K562 (cell line): ENCODE measurements around the gene HEATR3. TPM values are rescaled to one million over a fixed set of nuclear protein-coding genes. Genes with fewer than 3 reads are reported as not detected.

ENCODE experiments used
- ATAC-seq: fragments of 200-7000 bp; cut with Tn5 transposase; 3 replicates; pipeline ENCODE4 v1.9.1; 2020; ENCODE audit warnings: moderate library complexity
- BruUV-seq: library from RNA; stranded (reverse); fragments of 400-500 nt; replicated peaks from 2 replicates; lab custom pipeline; 2021; lab: Mats Ljungman, UMichigan
- CTCF ChIA-PET: fragments of 300-600 bp; formaldehyde crosslinking; extraction: SDS; loops from one replicate; lab custom pipeline; 2021; ENCODE audit warnings: low intra/inter-chr PET ratio; lab: Yijun Ruan, JAX
- POLR2A ChIA-PET: fragments of 300-600, 350-650 bp; sonication (Branson Sonifier 250); formaldehyde crosslinking; extraction: SDS; loops from one replicate; lab custom pipeline; 2021; ENCODE audit warnings: antibody characterized with exemption, inconsistent platforms; lab: Yijun Ruan, JAX
- DNase-seq, 4 experiments: peaks; one replicate each; pipeline versions ENCODE4 v3.0.0 to v3.0.0-alpha.2; 2011 to 2018; ENCODE audit warnings: low spot score in 3 of 4, mixed read lengths in 3 of 4; ENCODE audit errors: extremely low read depth in 1 of 4
- FAIRE-seq: peaks from 2 replicates; lab custom pipeline; 2011; peaks lifted over from hg19 to GRCh38; lab: Jason Lieb, UNC
- H2AFZ ChIP-seq: 2 replicates; pipeline ENCODE4 v1.6.0; 2011; ENCODE audit warnings: low read depth, low read length, control low read depth, inconsistent platforms
- H3K27ac ChIP-seq: fragments of 200-600 bp; 3 replicates; pipeline ENCODE4 v1.8.0; 2011; ENCODE audit warnings: low read depth, mild to moderate bottlenecking, control low read depth, inconsistent platforms, low read length, moderate library complexity, mixed read lengths; ENCODE audit errors: extremely low read depth
- H3K27me3 ChIP-seq, 2 experiments: fragments of 300-600 bp in 1 of 2; 2 replicates in 1 of 2; 3 replicates in 1 of 2; pipeline versions ENCODE4 v1.6.0 to v1.8.0; 2011; ENCODE audit warnings: inconsistent platforms in 2 of 2, low read length in 2 of 2, mild to moderate bottlenecking in 1 of 2, mixed read lengths in 1 of 2, moderate library complexity in 1 of 2; ENCODE audit not compliant: control insufficient read depth in 2 of 2, insufficient read depth in 2 of 2
- H3K36me3 ChIP-seq: fragments of 300-600 bp; 3 replicates; pipeline ENCODE4 v1.8.0; 2011; ENCODE audit warnings: mild to moderate bottlenecking, low read length, inconsistent platforms; ENCODE audit not compliant: control insufficient read depth, insufficient read depth
- H3K4me1 ChIP-seq, 2 experiments: fragments of 200-600 bp in 1 of 2; replicated peaks in 1 of 2; 2 replicates in 1 of 2; 3 replicates in 1 of 2; pipeline versions ENCODE4 v1.5.1 to v1.8.0; 2011; ENCODE audit warnings: inconsistent platforms in 2 of 2, low read length in 2 of 2, mild to moderate bottlenecking in 1 of 2, mixed read lengths in 1 of 2, moderate library complexity in 1 of 2; ENCODE audit not compliant: control insufficient read depth in 2 of 2, insufficient read depth in 2 of 2
- H3K4me2 ChIP-seq: 2 replicates; pipeline ENCODE4 v1.6.1; 2011; ENCODE audit warnings: low read length, control low read depth, inconsistent platforms, mixed read lengths; ENCODE audit not compliant: insufficient read depth
- H3K4me3 ChIP-seq: fragments of 200-600 bp; sonication (generic), shearing (Covaris generic); 2 replicates; pipeline ENCODE4 v1.5.1; 2016; ENCODE audit warnings: control low read depth, inconsistent platforms
- H3K79me2 ChIP-seq: fragments of 200-600 bp; 3 replicates; pipeline ENCODE4 v1.8.0; 2011; ENCODE audit warnings: low read length, inconsistent platforms; ENCODE audit not compliant: control insufficient read depth, insufficient read depth
- H3K9ac ChIP-seq, 2 experiments: 2 replicates each; pipeline versions ENCODE4 v1.6.0 to v1.6.1; 2011; ENCODE audit warnings: low read depth in 2 of 2, low read length in 2 of 2, control low read depth in 1 of 2, inconsistent platforms in 1 of 2, mild to moderate bottlenecking in 1 of 2, mixed read lengths in 1 of 2; ENCODE audit not compliant: insufficient read depth in 1 of 2
- H3K9me1 ChIP-seq: one replicate; pipeline ENCODE4 v1.6.0; 2011; ENCODE audit warnings: inconsistent platforms, mild to moderate bottlenecking, low read length, moderate library complexity; ENCODE audit not compliant: control insufficient read depth, insufficient read depth
- H3K9me3 ChIP-seq: replicated peaks from 2 replicates; pipeline ENCODE4 v1.5.1; 2011; ENCODE audit warnings: low read depth, low read length, inconsistent platforms; ENCODE audit not compliant: control insufficient read depth, insufficient read depth
- H4K20me1 ChIP-seq: replicated peaks from 2 replicates; pipeline ENCODE4 v1.6.1; 2011; ENCODE audit warnings: low read length, inconsistent platforms, mixed read lengths; ENCODE audit not compliant: control insufficient read depth, insufficient read depth
- CBFA2T3 ChIP-seq: fragments of 450-650 bp; IDR thresholded peaks from 2 replicates; pipeline ENCODE4 v1.6.1; 2017
- CHAMP1 ChIP-seq: fragments of 450-650 bp; IDR thresholded peaks from 2 replicates; pipeline ENCODE4 v1.6.1; 2016; ENCODE audit warnings: mild to moderate bottlenecking
- DACH1 ChIP-seq: fragments of 450-650 bp; IDR thresholded peaks from 2 replicates; pipeline ENCODE4 v1.6.1; 2018; ENCODE audit not compliant: partially characterized antibody
- FOXO4 ChIP-seq: fragments of 450-650 bp; formaldehyde crosslinking; IDR thresholded peaks from 2 replicates; pipeline ENCODE4 v1.4.0; 2020; ENCODE audit warnings: mild to moderate bottlenecking, moderate library complexity
- GATA2 ChIP-seq: sonication (generic); formaldehyde crosslinking; IDR thresholded peaks from 2 replicates; pipeline ENCODE4 v1.4.0; 2020; ENCODE audit warnings: mild to moderate bottlenecking, missing genetic modification reagents
- MAFK ChIP-seq: IDR thresholded peaks from 2 replicates; pipeline ENCODE4 v1.6.1; 2011; ENCODE audit warnings: low read length, improper control_type of control experiment
- NFE2 ChIP-seq: IDR thresholded peaks from 2 replicates; pipeline ENCODE4 v1.6.1; 2014; ENCODE audit warnings: antibody characterized with exemption, low read depth
- PHF21A ChIP-seq: fragments of 450-650 bp; IDR thresholded peaks from 2 replicates; pipeline ENCODE4 v1.6.1; 2017; ENCODE audit warnings: low read depth, borderline replicate concordance
- POU5F1 ChIP-seq: fragments of 150-350 bp; IDR thresholded peaks from 2 replicates; pipeline ENCODE4 v1.6.1; 2014; ENCODE audit warnings: borderline replicate concordance, low read length, low read depth, mild to moderate bottlenecking; ENCODE audit not compliant: partially characterized antibody
- RBM14 ChIP-seq: fragments of 200-400 bp; formaldehyde crosslinking; IDR thresholded peaks from 2 replicates; pipeline ENCODE4 v1.6.1; 2018; ENCODE audit warnings: low read depth, mild to moderate bottlenecking, low read length, moderate library complexity, borderline replicate concordance; ENCODE audit not compliant: insufficient read depth
- TCF3 ChIP-seq: sonication (generic); formaldehyde crosslinking; IDR thresholded peaks from 2 replicates; pipeline ENCODE4 v1.4.0; 2020; ENCODE audit warnings: mild to moderate bottlenecking, missing genetic modification reagents
- ZC3H4 ChIP-seq: sonication (generic); formaldehyde crosslinking; IDR thresholded peaks from 2 replicates; pipeline ENCODE4 v1.9.0; 2021; ENCODE audit warnings: missing genetic modification reagents, borderline replicate concordance
- ZNF436 ChIP-seq: fragments of 250-450, 450-650 bp; sonication (Bioruptor Pico); formaldehyde crosslinking; IDR thresholded peaks from 2 replicates; pipeline ENCODE4 v1.7.0; 2020; ENCODE audit warnings: mild to moderate bottlenecking
- ZNF57 ChIP-seq: fragments of 450-650 bp; formaldehyde crosslinking; IDR thresholded peaks from 2 replicates; pipeline ENCODE4 v1.4.0; 2020; ENCODE audit warnings: mild to moderate bottlenecking, moderate library complexity
- WGBS: fragments of 100-300 bp; shearing (Covaris generic); methylation state at CpG from one replicate; pipeline ENCODE4 v1.1.6; 2016; ENCODE audit warnings: low coverage, mixed read lengths; ENCODE audit not compliant: insufficient coverage; ENCODE audit errors: missing lambda C conversion rate; 5-methylcytosine and 5-hydroxymethylcytosine counted together
- in situ Hi-C: fragments of 300-500 bp; cut with MboI; formaldehyde crosslinking; loops from 4 replicates; pipeline ENCODE4 v1.15.0; 2018; ENCODE audit warnings: inconsistent platforms, mixed read lengths
- intact Hi-C: fragments of 100-400 bp; cut with micrococcal nuclease; formaldehyde crosslinking; loops from 2 replicates; pipeline ENCODE4 v1.14.2; 2022
- polyA plus RNA-seq, 8 experiments: library from polyadenylated mRNA; depleted of rRNA in 4 of 8; stranded (reverse) in 5 of 8; unstranded in 3 of 8; fragments of >200 nt; fragmentation: Nextera tagmentation in 2 of 8; fragmentation: Illumina TruSeq in 1 of 8; extraction: Ambion mirVana in 2 of 8; extraction: Trizol in 1 of 8; gene quantifications; 2 replicates each; pipeline versions ENCODE4 v1.2.1 to v1.2.3, GENCODE V29; 2011 to 2014; ENCODE audit warnings: inconsistent platforms in 1 of 8, missing spikeins in 1 of 8
- total RNA-seq, 7 experiments: library from RNA; depleted of rRNA in 6 of 7; stranded (reverse); fragments of >200 nt in 6 of 7; fragmentation: Illumina TruSeq in 2 of 7; extraction: Trizol in 2 of 7; gene quantifications; 2 replicates each; pipeline versions ENCODE4 v1.2.1 to v1.2.3, GENCODE V29; 2011 to 2021; ENCODE audit warnings: low replicate concordance in 1 of 7
- TF ChIP-seq, protein P1 (sequence below): fragments of 450-650 bp; IDR thresholded peaks from 2 replicates; pipeline ENCODE4 v1.6.1; 2016

Gene HEATR3
- total and polyA plus RNA-seq, 9 of the 15 experiments (the other 6 are each of a cell fraction or from before 2014, with no cell fraction given): 1.7 to 30.2 (median 18.8) TPM

DNA sequence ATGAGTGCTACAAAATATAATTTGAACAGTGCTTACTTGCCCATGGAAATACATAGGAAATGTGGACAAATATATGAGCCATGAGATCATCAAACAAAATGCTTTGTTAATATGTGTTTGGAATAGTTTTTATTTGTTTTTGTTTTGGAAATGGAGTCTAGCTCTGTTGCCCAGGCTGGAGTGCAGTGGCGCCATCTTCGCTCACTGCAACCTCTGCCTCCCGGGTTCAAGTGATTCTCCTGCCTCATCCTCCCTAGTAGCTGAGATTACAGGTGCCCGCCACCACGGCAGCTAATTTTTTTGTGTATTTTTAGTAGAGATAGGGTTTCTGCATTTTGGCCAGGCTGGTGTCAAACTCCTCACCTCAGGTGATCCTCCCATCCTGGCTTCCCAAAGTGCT, 37.9 kb upstream of the HEATR3 start (continued):
- TF ChIP-seq, protein P1, sequence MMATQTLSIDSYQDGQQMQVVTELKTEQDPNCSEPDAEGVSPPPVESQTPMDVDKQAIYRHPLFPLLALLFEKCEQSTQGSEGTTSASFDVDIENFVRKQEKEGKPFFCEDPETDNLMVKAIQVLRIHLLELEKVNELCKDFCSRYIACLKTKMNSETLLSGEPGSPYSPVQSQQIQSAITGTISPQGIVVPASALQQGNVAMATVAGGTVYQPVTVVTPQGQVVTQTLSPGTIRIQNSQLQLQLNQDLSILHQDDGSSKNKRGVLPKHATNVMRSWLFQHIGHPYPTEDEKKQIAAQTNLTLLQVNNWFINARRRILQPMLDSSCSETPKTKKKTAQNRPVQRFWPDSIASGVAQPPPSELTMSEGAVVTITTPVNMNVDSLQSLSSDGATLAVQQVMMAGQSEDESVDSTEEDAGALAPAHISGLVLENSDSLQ: no peak
- TF ChIP-seq FOXO4 (CRISPR knock-in tag): no peak
- no peak for TF ChIP-seq POU5F1
- no peak for TF ChIP-seq CHAMP1
- TF ChIP-seq, all 486 proteins: peak for 0

DNA sequence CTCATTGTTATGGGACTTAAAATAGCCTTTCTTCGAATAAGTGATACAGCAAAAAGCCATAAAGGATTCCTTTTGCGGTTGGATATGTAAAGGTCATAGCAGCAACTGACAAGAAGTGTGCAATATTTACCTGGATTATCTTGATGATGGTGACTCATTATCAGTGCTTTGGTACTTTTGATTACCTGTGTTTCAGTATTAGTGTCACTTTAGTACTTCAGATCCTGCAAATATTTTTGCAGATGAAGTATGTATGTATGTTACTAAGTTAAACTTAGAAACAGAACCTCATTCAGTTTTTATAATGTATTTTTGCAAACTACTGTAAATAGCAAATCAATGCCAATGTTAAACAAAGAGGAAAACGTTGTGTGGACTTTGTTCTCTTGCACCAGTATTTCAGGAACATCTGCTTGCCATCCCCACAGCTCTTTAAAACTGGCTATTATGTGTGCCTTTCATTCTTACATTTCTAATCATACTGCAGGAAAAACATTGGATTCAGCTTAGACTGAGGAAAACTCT, 30.2 kb upstream of the HEATR3 start:
- H3K9me1 ChIP-seq: no peaks in the 10 kb centered on the region
- DNase-seq (no peak), ATAC-seq (no peak), FAIRE-seq (no peak)
- no TSS peak for BruUV-seq
- H4K20me1 ChIP-seq: no peaks in the 10 kb centered on the region
- ChIA-PET CTCF (no interaction called here), POLR2A (interaction anchor here (1.5 kb wide), 1 partner anchor 10 kb away, joined by 4 read pairs; no protein-coding TSS in a partner anchor)
- H3K9me3 ChIP-seq: no peaks in the 10 kb centered on the region
- no peak overlapping the region for H3K27ac ChIP-seq
- no peaks in the 10 kb centered on the region for H3K79me2 ChIP-seq
- no peak overlapping the region for H2AFZ ChIP-seq
- in situ Hi-C loops: no loop called here
- intact Hi-C loops: no loop called here
- no peak overlapping the region for H3K4me2 ChIP-seq
- H3K9ac ChIP-seq: no peak overlapping the region
- no peak overlapping the region for H3K4me3 ChIP-seq
- H3K36me3 ChIP-seq: peaks cover 45% of the 10 kb centered on the region; the same call in 2 of the 3 replicates
- 44% methylated on average over 3 of the region's 3 CpGs for WGBS
- no peaks in the 10 kb centered on the region for H3K27me3 ChIP-seq
- peaks cover 0 to 4% of the 10 kb centered on the region in 2 experiments; a peak in 3 of 5 replicates for H3K4me1 ChIP-seq
- TF ChIP-seq PHF21A: no peak
- TF ChIP-seq ZNF57 (CRISPR knock-in tag): no peak
- TF ChIP-seq RBM14: no peak
- no peak for TF ChIP-seq CBFA2T3
- TF ChIP-seq TCF3 (CRISPR knock-in tag): no peak
- TF ChIP-seq MAFK: no peak
- TF ChIP-seq ZC3H4 (CRISPR knock-in tag): no peak
- no peak for TF ChIP-seq NFE2
- no peak for TF ChIP-seq DACH1
- no peak for TF ChIP-seq ZNF436
- no peak for TF ChIP-seq GATA2
